ENCODE results near the gene ACTG1.
"Not testable (repeated sequence)": the region's sequence is repeated elsewhere in the genome, so short reads cannot be mapped to it uniquely, and the experiment has no call there.

The ACTG1 gene

DNA sequence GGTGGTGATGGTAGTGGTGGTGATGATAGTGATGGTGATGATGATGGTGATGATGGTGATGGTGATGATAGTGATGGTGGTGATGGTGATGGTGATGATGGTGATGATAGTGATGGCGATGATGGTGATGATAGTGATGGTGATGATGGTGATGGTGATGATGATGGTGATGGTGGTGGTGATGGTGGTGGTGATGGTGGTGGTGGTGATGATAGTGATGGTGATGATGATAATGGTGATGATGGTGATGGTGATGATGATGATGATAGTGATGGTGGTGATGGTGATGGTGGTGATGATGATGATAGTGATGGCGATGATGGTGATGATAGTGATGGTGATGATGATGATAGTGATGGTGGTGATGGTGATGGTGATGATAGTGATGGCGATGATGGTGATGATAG lies 19.4 kb upstream of the ACTG1 start:
- DNase-seq: not testable (repeated sequence)

- DNase-seq: not testable (repeated sequence)
These were observed 18.4 kb upstream of the ACTG1 start for GRCh38 chr17:81531013-81531412.

- no peak for DNase-seq
These were observed 16.8 kb upstream of the ACTG1 start for GRCh38 chr17:81529437-81529803.

DNA sequence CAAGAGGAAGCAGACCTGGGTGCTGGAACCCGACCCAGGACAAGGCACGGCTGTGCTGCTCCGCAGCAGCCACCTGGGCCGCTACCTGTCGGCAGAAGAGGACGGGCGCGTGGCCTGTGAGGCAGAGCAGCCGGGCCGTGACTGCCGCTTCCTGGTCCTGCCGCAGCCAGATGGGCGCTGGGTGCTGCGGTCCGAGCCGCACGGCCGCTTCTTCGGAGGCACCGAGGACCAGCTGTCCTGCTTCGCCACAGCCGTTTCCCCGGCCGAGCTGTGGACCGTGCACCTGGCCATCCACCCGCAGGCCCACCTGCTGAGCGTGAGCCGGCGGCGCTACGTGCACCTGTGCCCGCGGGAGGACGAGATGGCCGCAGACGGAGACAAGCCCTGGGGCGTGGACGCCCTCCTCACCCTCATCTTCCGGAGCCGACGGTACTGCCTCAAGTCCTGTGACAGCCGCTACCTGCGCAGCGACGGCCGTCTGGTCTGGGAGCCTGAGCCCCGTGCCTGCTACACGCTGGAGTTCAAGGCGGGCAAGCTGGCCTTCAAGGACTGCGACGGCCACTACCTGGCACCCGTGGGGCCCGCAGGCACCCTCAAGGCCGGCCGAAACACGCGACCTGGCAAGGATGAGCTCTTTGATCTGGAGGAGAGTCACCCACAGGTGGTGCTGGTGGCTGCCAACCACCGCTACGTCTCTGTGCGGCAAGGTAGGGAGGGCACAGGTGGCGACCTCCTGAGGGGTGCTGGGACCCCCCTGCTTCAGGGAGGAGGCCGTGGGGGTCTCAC lies 16.2 kb upstream of the ACTG1 start:
- no peak for DNase-seq

DNA sequence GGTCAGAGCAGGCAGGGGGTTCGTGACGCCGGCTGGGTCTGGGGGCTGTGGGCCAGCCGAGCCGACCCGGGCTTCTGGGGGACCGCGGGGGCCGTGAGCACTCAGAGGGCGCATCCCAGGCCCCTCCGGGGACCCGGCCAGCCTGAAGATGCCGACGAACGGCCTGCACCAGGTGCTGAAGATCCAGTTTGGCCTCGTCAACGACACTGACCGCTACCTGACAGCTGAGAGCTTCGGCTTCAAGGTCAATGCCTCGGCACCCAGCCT lies 15.7 kb upstream of the ACTG1 start:
- no peak for DNase-seq

DNA sequence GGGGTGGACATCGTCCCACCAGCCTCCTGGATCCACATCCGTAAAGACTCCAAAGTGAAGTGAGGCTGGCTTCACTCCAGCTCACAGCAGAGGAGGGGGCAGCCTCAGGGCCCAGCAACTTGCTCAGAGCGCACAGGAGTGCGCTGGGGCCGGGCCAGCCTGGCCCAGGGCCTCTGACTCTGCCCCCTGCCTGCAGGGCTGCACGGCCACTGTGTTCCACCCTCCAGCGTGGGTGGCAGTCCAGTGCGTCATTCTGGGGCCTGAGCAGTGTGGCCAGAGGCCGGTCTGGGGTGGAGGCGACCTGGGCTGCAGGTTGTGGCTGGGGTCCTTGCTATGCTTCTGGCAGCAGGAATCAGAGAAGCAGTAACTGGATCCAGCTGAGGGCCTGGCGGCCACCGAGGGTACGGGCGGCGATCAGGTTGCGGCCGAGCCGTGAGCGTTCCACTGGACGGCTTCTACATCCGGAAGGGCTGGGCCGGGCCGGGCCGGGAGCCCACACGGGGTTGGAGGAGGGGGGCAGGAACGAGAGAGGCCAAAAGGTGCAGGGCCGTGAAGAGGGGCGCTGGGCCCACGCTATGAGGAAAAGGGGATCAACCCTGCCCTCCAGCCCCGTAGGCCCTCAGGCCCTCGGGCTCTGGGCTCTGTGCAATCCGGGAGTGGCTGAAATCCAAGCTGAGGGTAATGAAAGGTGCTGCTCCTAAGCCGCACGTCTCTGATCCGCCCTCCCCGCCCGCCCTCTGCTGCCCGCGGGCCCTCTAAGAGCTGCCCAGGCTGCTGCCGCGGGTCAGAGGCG lies 15.2 kb upstream of the ACTG1 start, which contains the start of gene FSCN2:
Gene FSCN2 (plus strand): TSS at position 787 of the 793 bp plus-strand sequence. CDS start 155 bp downstream, outside the sequence.
- no peak for DNase-seq

- no peak for DNase-seq
These were observed 14.3 kb upstream of the ACTG1 start for GRCh38 chr17:81526662-81527571.

GRCh38 chr17:81524865-81525159 lies 12.2 kb upstream of the ACTG1 start:
- DNase-seq: no peak

DNA sequence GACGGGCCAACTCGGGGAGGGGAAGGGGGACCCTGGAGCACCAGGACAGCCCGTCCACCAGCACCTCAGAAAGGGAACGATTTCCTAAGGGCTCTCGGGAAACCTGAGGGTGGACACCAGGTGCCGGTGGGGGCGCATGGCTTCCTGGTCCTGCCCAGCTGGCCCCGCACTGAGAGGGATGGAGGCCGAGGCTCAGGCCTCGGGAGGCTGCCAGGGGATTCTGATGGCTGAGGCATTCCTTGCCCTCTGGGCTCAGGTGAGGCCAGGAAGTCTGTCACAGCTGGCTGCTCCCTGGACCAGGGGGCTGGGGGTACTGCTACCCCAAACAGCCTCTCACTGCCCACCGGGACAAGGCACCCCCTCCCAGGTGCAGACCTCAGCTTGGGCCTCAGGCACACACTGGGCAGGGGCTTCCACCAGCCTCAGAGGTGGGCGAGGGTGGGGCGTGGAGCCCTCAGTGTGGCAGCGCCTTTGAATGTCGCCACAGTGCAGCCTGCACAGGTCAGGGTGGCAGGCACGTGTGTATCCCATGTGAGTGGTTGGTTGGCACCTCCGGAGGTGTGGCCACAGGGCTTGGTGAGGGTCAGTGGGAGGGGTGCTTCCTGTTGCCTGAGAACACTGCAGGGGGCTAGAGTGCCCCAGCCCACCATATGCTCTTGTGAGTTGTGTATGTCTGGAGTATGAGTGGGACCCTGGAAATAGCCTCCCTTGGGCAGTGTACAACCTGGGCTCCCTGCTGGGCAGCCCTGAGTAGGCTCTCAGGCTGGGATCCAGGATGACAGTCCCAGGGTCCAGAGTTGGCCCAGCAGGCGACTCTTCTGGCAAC lies 11.7 kb upstream of the ACTG1 start:
- DNase-seq: no peak

DNA sequence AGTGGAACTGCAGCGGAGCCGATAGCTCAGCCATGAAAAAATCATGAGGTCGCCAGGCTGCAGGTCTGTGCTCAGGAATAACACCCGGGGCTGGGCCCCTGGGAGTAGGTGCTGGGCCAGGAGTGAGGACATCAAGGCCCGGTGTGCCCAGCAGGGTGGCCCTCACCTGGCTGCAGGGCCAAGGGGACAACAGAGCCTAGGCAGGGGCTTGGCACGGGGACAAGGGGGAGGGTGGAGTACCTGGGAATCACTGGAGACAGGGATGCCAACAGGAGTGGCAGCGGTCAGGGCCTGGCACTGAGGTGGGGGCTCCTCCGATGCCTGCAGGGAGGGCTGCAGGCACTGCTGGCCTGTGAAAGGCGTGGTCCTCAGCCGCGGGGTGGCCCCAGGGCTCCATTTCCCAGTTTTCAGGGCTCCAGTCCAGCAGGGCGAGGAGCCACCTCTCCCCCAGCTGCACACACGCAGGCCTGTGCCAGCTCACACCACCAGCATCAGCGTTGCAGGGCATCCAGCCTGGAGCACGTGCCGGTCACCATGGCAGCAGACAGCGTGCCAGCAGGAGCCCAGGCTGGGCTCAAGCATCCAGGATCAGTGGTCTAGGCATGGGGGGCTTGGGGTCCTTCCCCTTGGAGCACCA lies 10.9 kb upstream of the ACTG1 start:
- no peak for DNase-seq

DNA sequence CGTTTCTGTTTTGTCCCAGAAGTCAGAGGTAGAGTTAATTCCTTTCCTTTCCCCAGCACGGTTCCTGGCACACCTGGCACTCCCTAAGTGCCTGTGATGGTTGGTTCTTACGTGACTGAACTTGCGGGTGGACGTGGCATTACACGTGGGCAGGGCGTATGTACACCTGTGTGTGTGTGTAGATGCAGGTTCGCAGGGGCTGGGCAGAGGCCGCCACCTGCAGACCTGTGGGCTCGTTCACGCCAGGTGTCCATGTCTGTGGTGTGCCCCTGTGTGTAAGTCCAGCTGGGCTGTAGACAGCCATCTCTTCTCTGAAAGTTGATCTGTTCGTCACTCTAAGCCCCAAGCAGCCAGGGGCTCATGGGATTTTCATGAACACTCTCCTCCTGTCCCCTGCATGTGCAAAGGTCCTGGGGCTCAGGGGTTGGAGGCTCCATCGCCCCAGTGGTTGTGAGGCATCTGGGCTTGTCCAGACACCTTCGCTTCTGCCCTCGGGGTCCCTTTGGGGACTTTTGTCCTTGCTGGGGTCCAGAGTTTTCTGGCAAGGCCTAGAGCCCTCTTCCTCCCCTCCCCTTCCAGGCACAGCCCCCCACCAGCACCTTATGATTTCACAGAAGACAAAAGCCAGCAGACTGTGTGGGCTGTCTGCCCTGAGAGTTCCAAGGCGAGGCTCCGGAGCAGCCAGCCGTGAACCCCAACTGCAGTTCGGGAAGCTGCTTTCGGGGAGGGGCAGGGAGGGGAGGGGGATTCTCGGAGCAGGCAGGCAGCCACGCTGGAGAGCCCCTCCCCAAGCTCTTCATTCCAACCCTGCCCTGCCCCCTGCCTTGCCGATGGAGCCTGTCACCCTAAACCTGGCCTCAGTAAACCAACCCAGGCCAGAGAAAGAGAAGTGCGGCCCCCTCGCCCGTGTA lies 10.1 kb upstream of the ACTG1 start:
- DNase-seq: no peak

DNA sequence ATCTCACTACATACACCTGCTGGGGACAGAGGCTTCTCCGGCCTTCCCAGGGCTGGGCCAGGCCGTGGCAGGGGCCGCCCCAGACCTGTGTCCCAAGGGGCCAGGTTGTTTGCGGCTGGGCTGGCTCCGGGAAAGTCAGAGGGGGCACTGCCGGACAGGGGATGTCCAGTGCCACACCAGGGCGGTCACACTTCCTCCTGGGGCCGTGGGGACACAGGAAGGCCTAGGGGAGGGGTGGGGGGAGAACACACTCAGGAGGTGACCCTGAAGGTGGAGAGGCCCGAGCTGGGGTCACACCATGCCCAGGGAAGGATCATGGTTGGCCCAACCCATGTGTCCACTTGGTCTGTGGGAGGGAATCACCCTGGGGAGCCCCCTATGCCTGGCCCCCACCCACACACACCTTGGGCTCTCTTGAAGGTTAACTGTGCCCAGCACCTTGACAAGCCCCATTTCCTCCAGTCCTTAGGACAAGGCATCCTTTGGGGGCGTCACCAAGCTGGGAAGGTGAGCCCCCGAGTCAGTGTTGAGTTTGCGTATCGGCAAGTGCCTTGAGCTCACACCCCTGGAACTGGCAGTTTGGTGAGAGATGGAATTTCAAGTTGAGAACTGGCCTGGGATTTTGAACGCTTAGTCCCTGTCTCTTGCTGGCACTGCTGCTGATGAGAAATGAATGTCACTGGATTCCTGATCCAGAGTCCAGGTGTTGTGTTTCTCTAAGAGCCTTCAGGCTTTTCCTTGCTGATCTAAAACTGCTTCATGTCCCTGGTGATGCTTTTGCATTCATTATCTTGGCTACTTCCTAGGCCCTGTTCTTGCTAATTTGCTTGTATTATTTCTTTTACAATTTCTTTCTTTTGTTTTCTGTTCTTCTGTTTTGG lies 7.7 kb upstream of the ACTG1 start:
- no peak for DNase-seq

DNA sequence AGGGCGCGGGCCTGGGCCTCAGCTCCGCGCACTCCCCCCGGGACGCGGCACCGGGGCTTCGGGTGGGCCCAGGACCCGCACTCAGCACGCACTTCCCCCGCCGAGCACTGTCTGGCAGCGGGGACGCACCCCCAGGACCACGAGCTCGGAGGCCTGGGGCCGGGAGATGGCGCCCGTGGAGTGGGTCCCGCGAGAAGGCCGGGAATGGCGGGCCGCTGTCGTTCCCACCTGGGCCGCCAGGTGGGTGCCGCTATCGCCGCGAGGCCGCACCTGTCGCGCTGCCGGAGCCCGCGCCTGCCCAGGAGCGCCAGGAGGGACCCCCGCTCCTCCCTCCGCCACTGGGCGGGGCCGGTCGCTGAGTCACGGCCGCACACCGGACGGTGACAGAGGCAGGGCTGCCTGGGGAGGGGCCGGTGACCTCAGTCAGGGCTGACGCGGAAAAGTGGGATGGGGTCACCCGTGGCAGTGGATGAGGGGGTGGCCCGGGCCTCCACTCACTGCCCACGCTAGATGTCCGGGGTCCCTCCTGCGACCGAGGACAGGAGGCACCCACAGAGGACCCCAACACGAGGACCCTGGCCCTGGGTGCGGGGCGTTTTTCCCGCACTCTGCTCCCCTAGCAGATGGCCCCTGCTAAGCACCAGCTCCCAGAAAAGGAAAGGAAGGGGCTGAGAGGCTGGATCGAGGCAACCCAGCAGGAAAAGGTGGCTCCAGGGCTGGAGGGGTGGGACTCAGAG lies 6.9 kb upstream of the ACTG1 start:
- DNase-seq: peak in 2 of 4 experiments; percentile 35 to 65

DNA sequence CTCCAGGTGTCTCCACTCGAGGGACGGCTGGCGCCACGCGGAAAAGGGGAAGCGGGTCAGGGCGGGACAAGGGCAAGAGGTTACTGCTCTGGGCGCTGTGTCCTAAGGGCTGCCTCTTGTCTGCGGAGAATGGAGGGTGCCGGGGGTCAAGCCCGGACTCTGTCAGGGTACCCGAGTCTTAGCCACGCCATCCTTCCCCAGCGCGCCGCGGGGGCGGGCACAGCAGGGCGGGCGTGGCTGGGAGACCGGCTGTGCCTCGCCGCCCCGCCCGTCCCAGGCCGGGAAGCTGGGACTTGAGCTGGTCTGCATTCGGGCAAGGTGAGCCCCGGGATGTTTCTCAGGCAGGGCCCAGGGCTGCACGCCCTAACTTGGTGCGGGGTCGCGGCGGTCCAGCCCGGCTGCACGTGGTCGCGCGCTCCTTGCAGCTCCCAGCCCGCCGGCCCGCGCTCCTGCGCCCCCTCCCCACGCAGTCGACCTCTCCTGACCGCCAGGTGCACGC lies 6.2 kb upstream of the ACTG1 start:
- DNase-seq: peak in 1 of 4 experiments; percentile 31

DNA sequence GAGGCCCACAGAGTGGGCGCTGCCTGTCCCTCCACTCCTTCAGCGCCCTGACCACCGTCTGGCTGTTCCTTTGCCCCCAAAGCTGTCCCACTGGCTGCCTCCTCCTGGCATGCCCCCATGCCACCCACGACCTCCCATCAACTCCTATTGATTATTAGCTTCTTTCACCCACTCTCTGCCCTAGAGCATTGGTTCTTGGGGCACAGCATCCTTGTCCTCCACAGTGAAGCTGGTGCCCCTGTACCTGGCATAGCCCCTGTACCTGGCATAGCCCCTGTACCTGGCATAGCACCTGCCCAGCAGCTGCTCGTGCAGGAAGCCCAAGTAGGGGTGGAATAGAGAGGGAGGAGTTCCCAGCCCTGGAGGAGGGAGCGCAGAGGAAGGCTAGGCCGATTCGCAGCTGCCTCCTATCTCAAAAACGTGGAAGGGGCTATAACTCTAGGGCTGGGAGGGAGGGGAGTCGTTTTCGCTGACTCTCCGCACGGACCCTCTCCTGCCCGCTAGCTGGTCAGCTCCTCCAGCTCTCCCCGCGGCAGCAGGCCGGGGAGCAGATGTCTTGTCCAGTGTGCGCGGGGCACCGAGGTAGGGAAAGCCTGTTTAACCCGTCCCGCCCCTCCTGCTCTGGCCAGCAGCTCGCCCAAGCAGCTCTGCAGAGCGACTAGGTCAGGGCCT lies 5.7 kb upstream of the ACTG1 start:
- DNase-seq: no peak

DNA sequence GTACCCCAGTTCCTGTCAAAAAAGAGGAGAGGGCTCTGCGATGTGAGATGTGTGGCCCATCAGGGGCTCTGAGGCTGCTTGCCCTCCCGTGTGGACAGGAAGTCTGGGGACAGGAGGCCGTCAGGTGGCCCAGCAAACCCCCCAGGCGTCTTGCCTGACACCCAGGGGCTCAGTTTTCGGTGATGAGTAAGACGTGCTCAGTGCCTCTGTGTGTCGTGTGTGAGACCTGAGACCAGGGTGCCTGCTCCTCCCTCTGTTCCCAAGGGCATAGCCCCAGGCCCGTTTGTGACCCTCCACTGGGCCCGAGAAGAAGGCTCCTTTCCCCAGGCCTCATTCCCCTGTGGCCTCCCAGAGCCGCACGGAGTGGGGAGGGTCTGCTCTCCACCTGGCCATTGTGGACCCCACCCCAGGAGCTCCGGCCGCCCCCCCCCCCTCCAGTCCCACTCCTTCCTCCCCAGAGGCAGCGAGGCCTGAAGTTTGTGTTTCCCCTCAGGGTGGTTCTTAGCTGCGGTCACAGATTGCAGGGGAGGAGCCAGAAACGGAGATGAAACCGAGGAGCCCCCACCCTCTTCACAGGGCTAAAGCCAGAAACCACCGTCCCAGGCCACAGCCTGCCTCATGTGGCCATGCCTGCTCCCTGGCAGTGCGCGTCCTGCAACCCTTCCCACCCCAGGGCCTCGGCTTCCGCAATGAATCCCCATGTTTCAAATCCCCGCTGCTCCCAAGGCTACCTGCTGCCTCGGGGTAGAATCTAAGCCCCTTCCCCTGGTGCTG lies 4.9 kb upstream of the ACTG1 start:
- DNase-seq: no peak

DNA sequence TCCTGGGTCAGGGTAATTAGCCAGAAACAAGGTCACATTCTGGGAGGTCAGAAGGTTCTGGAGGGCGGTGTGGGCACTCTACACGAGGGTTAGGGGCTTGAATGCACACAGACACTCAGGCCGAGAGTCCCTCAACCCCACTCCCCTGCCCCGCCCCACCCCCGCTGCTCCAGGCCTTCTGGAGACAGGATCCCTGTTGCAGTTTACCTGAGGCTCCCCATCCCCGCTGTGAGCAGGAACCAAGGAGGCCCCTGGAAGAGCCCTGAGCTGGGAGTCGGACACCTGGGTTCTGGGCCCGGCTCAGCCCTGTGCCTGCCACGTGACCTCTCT lies 4.4 kb upstream of the ACTG1 start:
- no peak for DNase-seq

- no peak for DNase-seq
These were observed 3.8 kb upstream of the ACTG1 start for GRCh38 chr17:81516439-81516838.
